Endodermal cell (in vitro differentiated cells): ENCODE results near the gene NMB. TPM values are rescaled to one million over a fixed set of nuclear protein-coding genes. Genes with fewer than 3 reads are reported as not detected.

Source experiments
- DNase-seq: peaks from one replicate; pipeline ENCODE4 v3.0.0-alpha.2; 2017
- H3K27ac ChIP-seq: 2 replicates; pipeline ENCODE4 v1.5.1; 2013; ENCODE audit warnings: mild to moderate bottlenecking, low read depth, low read length, moderate library complexity
- H3K27me3 ChIP-seq: 2 replicates; pipeline ENCODE4 v1.6.1; 2013; ENCODE audit warnings: mild to moderate bottlenecking, low read length, moderate library complexity; ENCODE audit not compliant: insufficient read depth, control insufficient read depth, poor library complexity, severe bottlenecking
- H3K36me3 ChIP-seq: 2 replicates; pipeline ENCODE4 v1.7.0; 2013; ENCODE audit warnings: mild to moderate bottlenecking, low read length, moderate library complexity; ENCODE audit not compliant: control insufficient read depth, insufficient read depth
- H3K4me1 ChIP-seq: one replicate; pipeline ENCODE4 v1.7.0; 2013; ENCODE audit warnings: low read length; ENCODE audit not compliant: control insufficient read depth, insufficient read depth
- H3K4me3 ChIP-seq: 2 replicates; pipeline ENCODE4 v1.5.1; 2013; ENCODE audit warnings: mild to moderate bottlenecking, low read length, moderate library complexity
- H3K9ac ChIP-seq: 2 replicates; pipeline ENCODE4 v1.6.1; 2013; ENCODE audit warnings: mild to moderate bottlenecking, low read length, moderate library complexity; ENCODE audit not compliant: poor library complexity, severe bottlenecking; ENCODE audit errors: extremely low read depth
- H3K9me3 ChIP-seq: 2 replicates; pipeline ENCODE4 v1.6.1; 2013; ENCODE audit warnings: mild to moderate bottlenecking, low read length, moderate library complexity; ENCODE audit not compliant: control insufficient read depth
- H3K27ac Mint-ChIP-seq: 2 replicates; pipeline ENCODE4 v1.8.0; 2020; ENCODE audit warnings: mixed read lengths
- H3K27me3 Mint-ChIP-seq: 2 replicates; pipeline ENCODE4 v1.8.0; 2021; ENCODE audit warnings: mild to moderate bottlenecking, mixed read lengths; ENCODE audit not compliant: insufficient read depth
- H3K36me3 Mint-ChIP-seq: 2 replicates; pipeline ENCODE4 v1.8.0; 2020; ENCODE audit warnings: low read depth, mixed read lengths
- H3K4me1 Mint-ChIP-seq: 2 replicates; pipeline ENCODE4 v1.8.0; 2020; ENCODE audit warnings: mixed read lengths
- H3K4me3 Mint-ChIP-seq: 2 replicates; pipeline ENCODE4 v1.8.0; 2020; ENCODE audit warnings: mild to moderate bottlenecking, moderate library complexity, mixed read lengths
- H3K9me3 Mint-ChIP-seq: 2 replicates; pipeline ENCODE4 v1.8.0; 2020; ENCODE audit warnings: mild to moderate bottlenecking, mixed read lengths
- WGBS, 2 experiments: methylation state at CpG; one replicate each; pipeline versions ENCODE4 v1.1.5 to v1.1.7; 2013; ENCODE audit warnings: missing lambda C conversion rate in 2 of 2, mixed read lengths in 1 of 2; ENCODE audit not compliant: insufficient coverage in 1 of 2, insufficient read length in 1 of 2; 5-methylcytosine and 5-hydroxymethylcytosine counted together
- long read RNA-seq, 4 experiments: library from polyadenylated mRNA in 2 of 4; library from RNA in 1 of 4; library from capped mRNA in 1 of 4; stranded (forward) in 3 of 4; unstranded in 1 of 4; transcript quantifications; one replicate each; pipeline ENCODE4 v2.0.0, GENCODE V29; 2020 to 2021; ENCODE audit warnings: inconsistent platforms in 1 of 4
- polyA plus RNA-seq, 2 experiments: library from polyadenylated mRNA; stranded (reverse); fragments of 50-300 nt; gene quantifications; one replicate each; pipeline ENCODE4 v1.2.3, GENCODE V29; 2013
- total RNA-seq, 2 donors: library from RNA; stranded (reverse); fragmentation: NEBNext Ultra II Directional in 1 of 2; extraction: Animal tissue kit (Norgen Biotek cat#: 25700) in 1 of 2; gene quantifications; 2 replicates in 1 of 2; 3 replicates in 1 of 2; pipeline ENCODE4 v1.2.1, GENCODE V29; 2021
- TF ChIP-seq, protein P1 (sequence below): fragments of 200-600 bp; sonication (generic); conservative IDR thresholded peaks from 2 replicates; pipeline ENCODE4 v1.5.0; 2021; ENCODE audit warnings: antibody characterized with exemption, mild to moderate bottlenecking

NMB gene, protein sequence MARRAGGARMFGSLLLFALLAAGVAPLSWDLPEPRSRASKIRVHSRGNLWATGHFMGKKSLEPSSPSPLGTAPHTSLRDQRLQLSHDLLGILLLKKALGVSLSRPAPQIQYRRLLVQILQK
- total RNA-seq = 1 to 10 TPM; 5.3 to 7.3 TPM
- polyA plus RNA-seq (2013, experiment 1 of 2) = 11.8 TPM
- 10.0 TPM for polyA plus RNA-seq (2013, experiment 2 of 2)
- long read RNA-seq, experiment 1, transcript NMB-201 (3 exons, 1,007 nt) = major isoform, 7 of 9 reads
- long read RNA-seq, experiment 1, partial matches to known transcripts = 1 of 9 reads
- long read RNA-seq, experiment 1, other reads (novel, unspliced or antisense) = 0 of 9 reads
- long read RNA-seq, experiment 2, partial matches to known transcripts = 0 of 4 reads
- long read RNA-seq, experiment 2, other reads (novel, unspliced or antisense) = 1 of 4 reads
- long read RNA-seq, experiment 3, partial matches to known transcripts = 0 of 2 reads
- long read RNA-seq, experiment 3, other reads (novel, unspliced or antisense) = 0 of 2 reads
- long read RNA-seq, experiment 4, partial matches to known transcripts = 0 of 1 reads
- long read RNA-seq, experiment 4, other reads (novel, unspliced or antisense) = 0 of 1 reads

DNA sequence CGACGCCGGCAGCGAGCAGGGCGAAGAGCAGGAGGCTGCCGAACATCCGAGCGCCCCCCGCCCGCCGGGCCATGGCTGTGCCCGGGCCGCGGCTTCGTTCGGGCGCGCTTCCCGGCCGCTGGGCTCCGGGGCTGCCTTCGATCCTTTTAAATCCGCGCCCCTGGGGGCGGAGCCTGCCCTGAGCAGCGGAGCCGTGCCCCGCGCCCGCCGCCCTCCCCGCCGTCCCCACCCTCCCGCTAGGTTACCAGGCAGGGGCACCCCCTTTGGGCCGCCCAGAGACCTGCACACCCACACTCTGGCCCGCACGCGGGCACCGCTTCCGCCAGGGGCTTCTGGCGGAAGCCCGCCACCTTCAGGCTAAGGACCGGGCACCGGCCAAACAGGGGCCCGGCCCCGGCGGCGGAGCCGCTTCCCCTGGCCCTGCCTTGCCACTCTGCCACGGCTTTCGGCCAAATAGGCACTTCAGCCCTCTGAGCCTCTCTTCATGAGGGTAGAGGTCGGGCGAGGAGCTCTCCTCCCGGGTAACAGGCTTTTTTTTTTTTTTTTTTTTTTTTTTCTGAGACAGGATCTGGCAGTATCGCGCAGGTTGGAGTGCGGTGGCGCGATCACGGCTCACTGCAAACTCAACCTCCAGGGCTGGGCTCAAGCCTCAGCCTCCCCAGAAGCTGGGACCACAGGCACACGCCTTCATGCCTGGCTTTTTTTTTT is at the start of gene NMB:
NMB (minus strand) TSS at position 120 of the 708 bp plus-strand sequence; CDS start at position 73, 47 bp downstream.
- Mint-ChIP-seq H3K36me3 (peaks cover 5% of the 10 kb centered on the region), H3K9me3 (no peaks in the 10 kb centered on the region), H3K27me3 (peaks cover 20% of the 10 kb centered on the region), H3K4me1 (peaks cover 30% of the 10 kb centered on the region), H3K4me3 (peak within 1 kb of the TSS; percentile 56), H3K27ac (peak within 1 kb of the TSS; percentile 81)
- Histone ChIP-seq H3K27ac (peak within 1 kb of the TSS; percentile 50), H3K27me3 (no peaks in the 10 kb centered on the region), H3K9ac (peak within 1 kb of the TSS; percentile 40), H3K4me1 (peaks cover 10% of the 10 kb centered on the region), H3K36me3 (peaks cover 11% of the 10 kb centered on the region), H3K4me3 (peak within 1 kb of the TSS; percentile 77), H3K9me3 (no peaks in the 10 kb centered on the region)
- TF ChIP-seq, protein P1, sequence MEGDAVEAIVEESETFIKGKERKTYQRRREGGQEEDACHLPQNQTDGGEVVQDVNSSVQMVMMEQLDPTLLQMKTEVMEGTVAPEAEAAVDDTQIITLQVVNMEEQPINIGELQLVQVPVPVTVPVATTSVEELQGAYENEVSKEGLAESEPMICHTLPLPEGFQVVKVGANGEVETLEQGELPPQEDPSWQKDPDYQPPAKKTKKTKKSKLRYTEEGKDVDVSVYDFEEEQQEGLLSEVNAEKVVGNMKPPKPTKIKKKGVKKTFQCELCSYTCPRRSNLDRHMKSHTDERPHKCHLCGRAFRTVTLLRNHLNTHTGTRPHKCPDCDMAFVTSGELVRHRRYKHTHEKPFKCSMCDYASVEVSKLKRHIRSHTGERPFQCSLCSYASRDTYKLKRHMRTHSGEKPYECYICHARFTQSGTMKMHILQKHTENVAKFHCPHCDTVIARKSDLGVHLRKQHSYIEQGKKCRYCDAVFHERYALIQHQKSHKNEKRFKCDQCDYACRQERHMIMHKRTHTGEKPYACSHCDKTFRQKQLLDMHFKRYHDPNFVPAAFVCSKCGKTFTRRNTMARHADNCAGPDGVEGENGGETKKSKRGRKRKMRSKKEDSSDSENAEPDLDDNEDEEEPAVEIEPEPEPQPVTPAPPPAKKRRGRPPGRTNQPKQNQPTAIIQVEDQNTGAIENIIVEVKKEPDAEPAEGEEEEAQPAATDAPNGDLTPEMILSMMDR = peak; percentile 87
- DNase-seq = peak; percentile 96
- 3 to 8% methylated on average over 23 to 61 of the region's 61 CpGs for WGBS, 2 experiments

DNA sequence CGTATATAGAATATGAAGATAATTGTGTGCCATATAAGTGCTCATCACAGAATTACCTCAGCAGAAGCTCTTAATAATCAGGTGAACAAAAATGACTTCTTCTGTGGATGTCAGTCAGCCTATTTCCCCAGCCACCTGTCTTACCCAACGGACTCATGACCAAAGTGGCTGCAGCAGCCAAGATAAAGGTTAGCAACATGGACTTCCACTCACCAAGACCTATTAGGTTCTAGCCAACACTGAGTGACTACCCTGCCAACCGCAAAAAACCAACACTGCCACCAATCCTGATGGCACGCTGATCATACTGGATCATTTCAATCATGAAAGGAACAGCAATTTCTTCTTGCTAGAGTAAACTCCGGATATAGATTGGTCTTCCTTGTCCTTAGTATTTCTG is 45.8 kb upstream of the NMB start:
- H3K36me3 Mint-ChIP-seq = peaks cover 16% of the 10 kb centered on the region
- 97 to 100% methylated on average over 5 of the region's 5 CpGs for WGBS, 2 experiments
- H3K27me3 Mint-ChIP-seq = no peaks in the 10 kb centered on the region
- peaks cover 2% of the 10 kb centered on the region for H3K4me1 Mint-ChIP-seq
- H3K9me3 ChIP-seq = no peaks in the 10 kb centered on the region
- H3K4me1 ChIP-seq = no peaks in the 10 kb centered on the region
- TF ChIP-seq, protein P1 = no peak
- H3K27ac ChIP-seq = no peak overlapping the region
- no peaks in the 10 kb centered on the region for H3K27me3 ChIP-seq
- H3K4me3 ChIP-seq = no peak overlapping the region
- H3K9ac ChIP-seq = no peak overlapping the region
- DNase-seq = no peak
- no peak overlapping the region for H3K27ac Mint-ChIP-seq
- no peak overlapping the region for H3K4me3 Mint-ChIP-seq
- H3K9me3 Mint-ChIP-seq = no peaks in the 10 kb centered on the region
- H3K36me3 ChIP-seq = peaks cover 28% of the 10 kb centered on the region

DNA sequence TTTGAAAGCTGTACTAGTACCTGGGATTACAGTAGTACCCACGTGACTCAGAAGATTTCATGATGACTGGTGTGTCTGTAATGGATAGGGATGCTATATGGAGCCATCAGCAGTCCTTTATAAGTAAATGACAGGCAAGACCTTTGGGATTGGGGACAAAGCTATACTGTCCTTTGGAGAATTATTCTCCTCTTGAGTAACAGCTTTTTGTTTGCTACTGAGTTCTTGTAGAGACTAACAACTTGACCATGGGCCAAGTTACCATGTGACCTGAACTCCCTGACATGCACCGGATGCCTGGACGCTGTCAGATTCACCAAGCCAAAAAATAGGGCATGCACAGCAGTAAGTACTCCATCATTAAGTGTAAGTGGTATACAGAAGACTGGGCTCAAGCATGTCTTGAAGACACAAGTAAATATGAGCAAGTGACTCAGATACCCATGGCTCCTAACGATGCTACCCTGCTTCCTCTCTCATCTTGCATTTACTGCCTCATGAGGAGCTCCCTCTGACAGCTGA is 45.0 kb upstream of the NMB start:
- Histone ChIP-seq H3K36me3 (peaks cover 28% of the 10 kb centered on the region), H3K9me3 (no peaks in the 10 kb centered on the region), H3K4me3 (no peak overlapping the region), H3K9ac (no peak overlapping the region), H3K27ac (no peak overlapping the region), H3K27me3 (no peaks in the 10 kb centered on the region), H3K4me1 (peaks cover 2% of the 10 kb centered on the region)
- TF ChIP-seq, protein P1 = no peak
- no peaks in the 10 kb centered on the region for H3K27me3 Mint-ChIP-seq
- peaks cover 9% of the 10 kb centered on the region for H3K36me3 Mint-ChIP-seq
- 93 to 94% methylated on average over 4 of the region's 4 CpGs for WGBS, 2 experiments
- H3K27ac Mint-ChIP-seq = no peak overlapping the region
- no peaks in the 10 kb centered on the region for H3K4me1 Mint-ChIP-seq
- no peak for DNase-seq
- H3K9me3 Mint-ChIP-seq = no peaks in the 10 kb centered on the region
- H3K4me3 Mint-ChIP-seq = no peak overlapping the region
